ES-I3 (cell line): ENCODE results near the gene PARD3.
"Not testable (repeated sequence)": the region's sequence is repeated elsewhere in the genome, so short reads cannot be mapped to it uniquely, and the experiment has no call there.

Experiments
- H3K36me3 ChIP-seq: 2 replicates; pipeline ENCODE4 v1.6.1; 2013; ENCODE audit warnings: mild to moderate bottlenecking, low read length, control low read depth, moderate library complexity; ENCODE audit not compliant: insufficient read depth
- H3K4me1 ChIP-seq: 2 replicates; pipeline ENCODE4 v1.6.1; 2013; ENCODE audit warnings: mild to moderate bottlenecking, control low read depth, low read length; ENCODE audit not compliant: insufficient read depth
- H3K9ac ChIP-seq: 2 replicates; pipeline ENCODE4 v1.6.1; 2013; ENCODE audit warnings: low read depth, mild to moderate bottlenecking, low read length, moderate library complexity
- H3K9me3 ChIP-seq: 2 replicates; pipeline ENCODE4 v1.6.1; 2013; ENCODE audit warnings: mild to moderate bottlenecking, low read length, moderate library complexity; ENCODE audit not compliant: control insufficient read depth, insufficient read depth

Gene PARD3

GRCh38 chr10:34815185-34816084, at the start of gene PARD3:
PARD3 (minus strand) TSS chr10:34815296; CDS start chr10:34814995, 301 bp downstream.
- Histone ChIP-seq H3K9ac (peak within 1 kb of the TSS; percentile 86), H3K9me3 (no peaks in the 10 kb centered on the region), H3K36me3 (no peaks in the 10 kb centered on the region), H3K4me1 (peaks cover 14% of the 10 kb centered on the region)

GRCh38 chr10:34864149-34865067, 49.3 kb upstream of the PARD3 start:
- Histone ChIP-seq H3K9ac (no peak overlapping the region), H3K4me1 (no peaks in the 10 kb centered on the region; the same call in 1 of the 2 replicates), H3K9me3 (no peaks in the 10 kb centered on the region), H3K36me3 (no peaks in the 10 kb centered on the region)

GRCh38 chr10:34862892-34863291, 47.8 kb upstream of the PARD3 start:
- Histone ChIP-seq H3K9ac (no peak overlapping the region), H3K4me1 (peaks cover 3% of the 10 kb centered on the region; the same call in 1 of the 2 replicates), H3K36me3 (no peaks in the 10 kb centered on the region), H3K9me3 (no peaks in the 10 kb centered on the region)

GRCh38 chr10:34861293-34862021, 46.4 kb upstream of the PARD3 start:
- Histone ChIP-seq H3K9me3 (no peaks in the 10 kb centered on the region), H3K36me3 (no peaks in the 10 kb centered on the region), H3K9ac (no peak overlapping the region), H3K4me1 (peaks cover 3% of the 10 kb centered on the region; the same call in 1 of the 2 replicates)

- H3K4me1 ChIP-seq = peaks cover 3% of the 10 kb centered on the region; the same call in 1 of the 2 replicates
- no peak overlapping the region for H3K9ac ChIP-seq
- no peaks in the 10 kb centered on the region for H3K36me3 ChIP-seq
- no peaks in the 10 kb centered on the region for H3K9me3 ChIP-seq
These were observed 44.1 kb upstream of the PARD3 start for GRCh38 chr10:34859170-34859569.

GRCh38 chr10:34858003-34858402, 42.9 kb upstream of the PARD3 start:
- H3K36me3 ChIP-seq = no peaks in the 10 kb centered on the region
- no peak overlapping the region for H3K9ac ChIP-seq
- H3K4me1 ChIP-seq = peaks cover 3% of the 10 kb centered on the region; the same call in 1 of the 2 replicates
- no peaks in the 10 kb centered on the region for H3K9me3 ChIP-seq

- Histone ChIP-seq H3K36me3 (no peaks in the 10 kb centered on the region), H3K9me3 (no peaks in the 10 kb centered on the region), H3K9ac (no peak overlapping the region), H3K4me1 (0 out of 2 replicates have a peak, but pooled peaks cover 3% of the 10 kb centered on the region)
These were observed 39.1 kb upstream of the PARD3 start for GRCh38 chr10:34854147-34854601.

- Histone ChIP-seq H3K36me3 (no peaks in the 10 kb centered on the region), H3K9ac (no peak overlapping the region), H3K9me3 (no peaks in the 10 kb centered on the region), H3K4me1 (0 out of 2 replicates have a peak, but pooled peaks cover 3% of the 10 kb centered on the region)
These were observed 38.3 kb upstream of the PARD3 start for GRCh38 chr10:34853357-34853756.

- no peaks in the 10 kb centered on the region for H3K9me3 ChIP-seq
- H3K4me1 ChIP-seq = no peaks in the 10 kb centered on the region
These were observed 35.5 kb upstream of the PARD3 start for GRCh38 chr10:34850558-34850957.

GRCh38 chr10:34850036-34850435, 34.9 kb upstream of the PARD3 start:
- no peaks in the 10 kb centered on the region for H3K4me1 ChIP-seq
- no peak overlapping the region for H3K9ac ChIP-seq
- no peaks in the 10 kb centered on the region for H3K9me3 ChIP-seq

More at GRCh38 chr10:34850558-34850957, 35.5 kb upstream of the PARD3 start:
- no peak overlapping the region for H3K9ac ChIP-seq
- no peaks in the 10 kb centered on the region for H3K36me3 ChIP-seq

GRCh38 chr10:34845070-34845469, 30.0 kb upstream of the PARD3 start:
- Histone ChIP-seq H3K9me3 (no peaks in the 10 kb centered on the region), H3K9ac (no peak overlapping the region), H3K4me1 (no peaks in the 10 kb centered on the region)

More at GRCh38 chr10:34850036-34850435, 34.9 kb upstream of the PARD3 start:
- no peaks in the 10 kb centered on the region for H3K36me3 ChIP-seq

GRCh38 chr10:34844448-34844847, 29.4 kb upstream of the PARD3 start:
- no peak overlapping the region for H3K9ac ChIP-seq

More at GRCh38 chr10:34845070-34845469, 30.0 kb upstream of the PARD3 start:
- H3K36me3 ChIP-seq = no peaks in the 10 kb centered on the region

GRCh38 chr10:34843470-34843869, 28.4 kb upstream of the PARD3 start:
- not testable (repeated sequence) for H3K4me1 ChIP-seq, H3K9ac ChIP-seq, H3K36me3 ChIP-seq, H3K9me3 ChIP-seq

More at GRCh38 chr10:34844448-34844847, 29.4 kb upstream of the PARD3 start:
- Histone ChIP-seq H3K4me1 (no peaks in the 10 kb centered on the region), H3K9me3 (no peaks in the 10 kb centered on the region), H3K36me3 (no peaks in the 10 kb centered on the region)
